SU-DHL-6 (cell line): ENCODE results near the gene BIVM.

Experiments
- CTCF ChIP-seq: fragments of 200-600 bp; sonication (generic); IDR thresholded peaks from one replicate; pipeline ENCODE4 v1.5.1; 2017; ENCODE audit warnings: antibody characterized with exemption, mild to moderate bottlenecking, low read length, moderate library complexity; ENCODE audit not compliant: insufficient read depth, poor library complexity, severe bottlenecking
- EZH2phosphoT487 ChIP-seq: fragments of 200-600 bp; sonication (generic), shearing (Covaris generic); conservative IDR thresholded peaks from 2 replicates; pipeline ENCODE4 v1.6.1; 2018; ENCODE audit warnings: mild to moderate bottlenecking, antibody characterized with exemption, low read length, moderate library complexity, mixed read lengths

GRCh38 chr13:102798581-102799425, at the start of gene BIVM, which contains the start of gene POGLUT2:
- no peak for TF ChIP-seq CTCF
- TF ChIP-seq EZH2phosphoT487: no peak
